HG03460 (cell line): ENCODE results near the gene ATXN3.
A peak's percentile ranks its signal among the peaks of the same experiment; 100 is the strongest.
"Not testable (repeated sequence)": the region's sequence is repeated elsewhere in the genome, so short reads cannot be mapped to it uniquely, and the experiment has no call there.

Experiments
- ATAC-seq: cut with Tn5 transposase; IDR thresholded peaks from one replicate; pipeline ENCODE4 v1.9.1; 2021; ENCODE audit not compliant: unreplicated experiment

Gene ATXN3

GRCh38 chr14:92074555-92074954 lies 31.8 kb downstream of the ATXN3 start:
- no peak for ATAC-seq

GRCh38 chr14:92058006-92058917 lies 48.1 kb downstream of the ATXN3 start:
- no peak for ATAC-seq

DNA sequence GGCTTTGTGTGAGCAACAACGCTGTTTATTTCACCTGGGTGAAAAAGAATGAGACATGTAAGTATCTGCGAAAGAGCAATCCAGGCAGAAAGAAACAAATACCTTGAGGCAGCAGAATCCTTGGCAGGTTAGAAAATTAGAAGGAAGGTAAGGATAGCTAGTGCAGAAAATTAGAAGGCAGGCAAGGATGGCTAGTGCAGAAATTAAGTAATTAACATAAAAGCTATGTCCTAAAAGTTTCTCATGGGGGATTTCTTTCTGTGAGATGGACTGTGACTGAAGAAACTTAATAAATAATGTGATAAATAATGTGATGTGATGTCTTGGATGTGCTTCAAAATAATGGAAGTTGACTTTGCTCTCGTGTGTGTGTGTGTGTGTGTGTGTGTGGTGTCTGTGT lies 56.6 kb downstream of the ATXN3 start:
- ATAC-seq: no peak

DNA sequence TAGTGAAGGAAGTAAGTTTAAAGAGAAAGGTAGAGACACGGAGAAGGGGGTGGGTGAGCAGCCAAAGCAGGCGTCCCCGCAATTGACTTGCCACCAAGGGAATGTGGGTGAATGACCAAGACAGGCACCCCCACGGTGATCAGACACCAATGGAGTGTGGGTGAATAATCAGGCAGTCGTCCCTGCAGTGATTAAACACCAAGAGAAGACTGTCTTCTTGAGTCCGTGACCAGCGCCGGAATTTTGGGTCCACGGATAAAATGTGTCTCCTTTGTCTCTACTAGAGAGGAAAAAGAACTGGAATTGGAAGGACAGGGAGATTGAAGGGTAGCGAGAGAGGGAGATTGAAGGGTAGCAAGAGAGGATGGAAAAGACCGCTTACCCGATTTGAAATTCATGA lies 57.2 kb downstream of the ATXN3 start:
- ATAC-seq: not testable (repeated sequence)

- ATAC-seq: not testable (repeated sequence)
These were observed 60.5 kb downstream of the ATXN3 start for GRCh38 chr14:92045904-92046303.

GRCh38 chr14:92041766-92042165 lies 64.6 kb downstream of the ATXN3 start:
- not testable (repeated sequence) for ATAC-seq

DNA sequence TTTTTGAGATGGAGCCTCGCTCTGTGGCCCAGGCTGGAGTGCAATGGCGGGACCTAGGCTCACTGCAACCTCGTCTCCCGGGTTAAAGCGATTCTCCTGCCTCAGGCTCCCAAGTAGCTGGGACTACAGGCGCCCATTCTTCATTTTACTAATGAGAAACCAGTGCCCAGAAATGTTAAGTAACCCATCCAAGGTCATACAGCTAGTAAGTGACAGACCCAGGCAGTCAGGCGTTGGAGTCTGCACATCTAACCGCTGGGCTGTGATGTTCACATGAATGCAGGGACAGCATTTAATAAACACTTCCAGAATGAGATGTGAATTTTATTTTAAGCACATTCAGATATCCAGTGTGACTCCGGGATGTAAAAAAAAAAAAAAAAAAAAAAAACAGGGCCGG lies 65.2 kb downstream of the ATXN3 start:
- no peak for ATAC-seq

DNA sequence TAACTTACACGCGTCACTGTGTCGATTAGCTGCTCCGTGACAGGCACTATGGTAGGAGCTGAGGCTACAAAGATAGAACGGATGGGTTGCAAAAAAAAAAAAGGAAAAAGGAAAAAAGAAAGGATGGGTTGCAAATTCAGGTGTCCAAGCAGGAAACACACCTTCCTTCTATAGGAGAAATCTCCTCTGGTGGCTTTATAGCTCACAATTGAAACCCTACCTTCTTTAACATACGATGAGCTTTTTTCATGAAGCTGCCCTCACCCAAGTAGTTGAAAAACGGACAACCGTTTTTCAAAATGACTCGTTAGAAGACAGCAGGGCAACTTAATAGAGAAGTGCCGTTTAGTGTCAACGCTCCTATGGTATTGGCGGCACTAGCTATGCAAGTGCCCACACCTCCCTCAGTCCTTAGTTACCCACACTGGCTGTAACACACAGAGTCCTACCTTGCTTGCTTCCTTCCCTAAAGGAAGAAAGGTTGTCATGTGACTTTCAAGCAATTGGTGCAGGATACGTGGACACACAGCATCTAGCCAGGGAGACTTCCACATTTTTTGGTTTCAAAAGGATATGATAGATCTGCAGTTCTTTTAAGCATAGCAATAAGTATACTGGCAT lies 65.8 kb downstream of the ATXN3 start:
- ATAC-seq: peak; percentile 11

DNA sequence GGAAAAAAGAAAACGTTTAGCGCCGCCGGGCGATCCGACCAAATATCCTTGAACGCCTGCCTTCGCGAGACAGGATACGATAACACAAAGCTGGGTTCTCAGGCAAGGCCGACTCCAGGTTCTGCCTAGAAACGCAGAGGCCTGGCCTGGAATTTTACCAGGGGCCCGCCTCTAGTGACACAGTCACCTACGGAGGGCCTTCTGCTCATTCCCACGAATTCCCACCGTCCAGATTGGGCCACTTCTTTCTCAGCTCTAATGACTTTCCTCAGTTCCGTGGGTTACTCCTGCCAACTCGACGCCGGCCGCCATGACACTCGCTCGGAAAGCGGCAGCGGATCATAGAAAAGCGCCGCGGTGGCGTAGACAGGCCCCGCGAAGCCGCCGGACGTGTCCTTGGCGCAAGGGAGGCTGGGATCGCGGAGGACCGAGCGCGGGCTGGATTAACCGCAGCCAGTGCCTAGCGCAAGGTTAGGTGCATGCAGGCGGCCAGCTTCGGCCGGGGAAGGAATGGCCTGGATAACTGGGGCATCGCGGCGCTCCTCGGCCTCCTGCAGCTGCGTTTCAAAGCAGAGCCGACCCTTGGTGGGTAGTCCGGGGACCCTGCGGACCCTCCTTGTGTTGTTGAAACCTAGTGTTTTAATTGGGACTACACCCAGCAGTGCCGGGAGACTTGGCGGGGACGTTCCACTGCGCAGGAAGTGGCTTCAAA lies 66.5 kb downstream of the ATXN3 start, which contains the start of gene TRIP11:
Gene TRIP11, minus strand, starts transcription at position 341 of the 712 bp plus-strand sequence. CDS start 374 bp downstream, outside the sequence.
- ATAC-seq: peak; percentile 94

DNA sequence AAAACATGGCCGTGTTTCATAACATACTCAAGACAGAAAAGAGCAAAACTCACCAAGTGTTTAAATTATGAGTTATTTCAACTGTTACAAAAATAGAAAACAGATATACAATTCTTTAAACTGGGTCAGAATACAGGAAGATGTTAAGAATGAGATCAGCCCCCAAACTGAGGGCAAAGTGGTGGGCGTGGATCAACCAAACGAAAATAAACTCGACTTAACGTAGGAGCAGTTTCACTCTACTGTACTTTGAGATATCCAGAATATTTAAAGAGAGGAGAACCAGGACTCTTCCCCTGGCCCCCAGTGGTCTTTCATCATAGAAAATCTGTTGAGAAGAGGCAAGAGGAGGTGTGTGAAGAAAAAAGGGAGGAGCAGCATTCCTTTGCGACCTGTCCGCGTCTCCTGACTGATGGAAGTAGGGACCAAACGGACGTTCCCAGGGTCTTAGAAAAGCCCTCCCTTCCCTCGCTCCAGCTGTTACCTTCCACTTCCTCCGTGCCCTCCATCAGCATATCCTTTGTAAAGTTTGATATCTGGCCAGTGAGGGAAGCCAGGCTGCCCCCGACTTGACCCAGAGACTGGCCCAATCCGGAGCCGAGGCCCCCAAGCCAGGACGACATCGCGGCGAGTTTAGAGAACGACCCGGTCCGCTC lies 67.2 kb downstream of the ATXN3 start:
- peak; percentile 10 for ATAC-seq

- ATAC-seq: no peak
These were observed 68.4 kb downstream of the ATXN3 start for GRCh38 chr14:92037989-92038388.

GRCh38 chr14:92035890-92036289 lies 70.5 kb downstream of the ATXN3 start:
- ATAC-seq: no peak

DNA sequence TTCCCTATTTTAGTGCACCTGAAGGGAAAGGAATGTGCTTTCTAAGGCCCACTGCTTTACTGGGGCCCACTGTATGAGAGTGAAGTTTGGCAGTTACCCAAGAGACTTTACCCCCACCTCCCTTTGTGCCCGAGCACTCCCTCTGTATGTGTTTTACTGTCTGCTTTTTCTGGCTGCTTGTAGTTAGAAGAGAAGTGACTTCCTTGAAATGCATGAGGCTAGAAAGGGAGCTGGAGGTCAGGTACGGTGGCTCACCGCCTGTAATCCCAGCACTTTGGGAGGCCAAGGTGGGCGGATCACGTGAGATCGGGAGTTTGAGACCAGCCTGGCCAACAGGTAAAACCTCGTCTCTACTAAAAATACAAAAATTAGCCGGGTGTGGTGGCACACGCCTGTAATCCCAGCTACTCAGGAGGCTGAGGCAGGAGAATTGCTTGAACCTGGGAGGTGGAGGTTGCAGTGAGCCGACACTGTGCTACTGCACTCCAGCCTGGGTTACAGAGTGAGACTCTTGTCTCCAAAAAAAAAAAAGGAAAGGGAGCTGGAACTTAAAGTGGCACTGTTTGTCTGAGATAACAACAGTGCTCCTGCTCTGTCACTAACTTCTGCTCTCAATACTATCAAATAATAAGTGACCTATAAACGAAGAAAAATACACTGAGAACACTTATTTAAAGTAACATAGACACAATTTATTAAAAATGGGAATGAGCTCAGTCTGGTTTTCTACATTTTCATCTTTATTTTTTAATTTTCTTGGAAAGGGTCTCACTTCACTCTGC lies 72.3 kb downstream of the ATXN3 start:
- ATAC-seq: no peak

DNA sequence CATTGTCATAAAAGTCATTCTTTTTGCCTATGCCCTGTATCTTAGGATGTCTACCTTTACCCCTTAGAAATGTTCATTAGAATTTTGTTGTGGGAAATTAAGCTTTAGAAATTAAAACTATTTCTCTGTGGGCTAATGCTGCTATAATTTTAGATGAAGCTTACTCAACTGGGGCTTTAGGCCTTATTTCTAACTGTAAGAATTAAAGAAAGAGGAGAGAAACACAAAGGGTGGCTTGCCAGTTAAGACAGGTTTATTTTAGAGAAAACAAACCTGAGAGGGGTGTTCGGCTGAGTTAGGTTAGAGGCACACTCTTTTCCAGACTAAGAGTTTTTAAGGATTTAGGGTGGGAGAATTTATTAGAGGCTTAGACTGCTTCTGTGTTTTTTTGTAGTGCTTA lies 72.9 kb downstream of the ATXN3 start:
- no peak for ATAC-seq

GRCh38 chr14:92026548-92027190 lies 79.7 kb downstream of the ATXN3 start:
- no peak for ATAC-seq

DNA sequence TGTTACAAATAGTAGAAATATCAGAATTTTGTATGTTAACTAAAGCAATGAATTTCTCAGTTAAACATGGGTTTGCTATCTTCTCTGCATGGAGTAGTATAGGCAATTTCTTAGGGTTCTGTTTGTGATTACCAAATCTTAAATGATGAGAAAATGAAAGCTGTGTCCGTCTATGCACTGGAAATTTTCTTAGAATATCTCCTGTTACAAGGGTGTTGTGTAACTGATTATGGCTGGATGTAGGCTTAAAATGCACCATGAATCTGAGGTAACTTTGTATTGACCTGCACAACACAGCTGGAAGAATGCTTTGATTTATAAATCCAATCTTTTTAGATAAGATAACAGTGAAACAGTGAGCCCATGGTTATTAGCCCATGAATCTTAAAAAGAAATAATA lies 84.3 kb downstream of the ATXN3 start:
- ATAC-seq: no peak

DNA sequence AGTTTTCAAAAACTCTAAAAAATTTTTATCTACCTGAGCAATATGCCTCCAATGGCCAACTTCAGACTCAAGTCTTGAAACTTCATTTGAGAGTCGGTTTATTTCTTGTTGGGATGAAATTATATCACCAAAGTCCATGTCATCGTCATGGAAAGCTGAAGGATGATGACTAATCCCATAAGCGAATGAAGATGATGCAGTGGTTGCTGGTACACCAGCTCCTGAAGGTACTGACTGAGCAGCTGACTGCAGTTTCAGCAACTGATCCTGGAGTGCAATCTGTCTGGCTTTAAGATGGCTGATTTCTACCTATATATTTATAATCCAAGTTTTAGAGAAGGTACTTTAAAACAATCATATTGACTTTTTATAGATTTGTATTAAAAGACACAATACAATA lies 84.9 kb downstream of the ATXN3 start:
- no peak for ATAC-seq

DNA sequence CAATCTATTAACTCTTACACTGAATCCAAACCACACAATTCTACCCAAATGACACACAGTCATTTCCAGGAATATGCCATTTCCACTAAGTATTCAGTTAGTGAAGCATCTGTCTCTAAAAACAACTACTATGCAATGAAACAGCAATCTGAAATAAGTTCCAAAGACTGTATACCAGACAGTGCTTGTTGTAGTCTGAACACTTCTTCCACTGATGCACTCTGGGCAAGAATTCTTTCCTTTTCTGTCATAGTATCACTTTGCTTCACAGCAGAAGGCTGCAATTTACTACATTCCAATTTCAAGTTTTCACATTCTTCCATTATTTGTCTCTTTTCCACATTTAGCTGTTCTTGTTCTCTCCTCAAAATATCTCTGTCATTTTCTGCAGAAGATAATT lies 92.3 kb downstream of the ATXN3 start:
- ATAC-seq: no peak

- no peak for ATAC-seq
These were observed 94.1 kb downstream of the ATXN3 start for GRCh38 chr14:92012121-92012748.
